Mesenteric fat pad (tissue), 1 donor: ENCODE results near the gene RSBN1L. TPM values are rescaled to one million over a fixed set of nuclear protein-coding genes. Genes with fewer than 3 reads are reported as not detected.
"Not testable (repeated sequence)": the region's sequence is repeated elsewhere in the genome, so short reads cannot be mapped to it uniquely, and the experiment has no call there.

Experiments
- DNase-seq: peaks from one replicate; pipeline ENCODE4 v3.0.0-alpha.2; 2020; ENCODE audit warnings: low spot score
- long read RNA-seq: library from polyadenylated mRNA; unstranded; transcript quantifications from one replicate; pipeline ENCODE4 v2.0.0, GENCODE V29; 2020
- total RNA-seq: library from RNA; stranded (reverse); fragmentation: NEBNext Ultra II Directional; extraction: Animal tissue kit (Norgen Biotek cat#: 25700); gene quantifications from one replicate; pipeline ENCODE4 v1.2.1, GENCODE V29; 2021
- donor health status: DM: yes; HTN: yes; CAD: no.

The RSBN1L gene
- total RNA-seq, result 8.9 TPM
- long read RNA-seq, partial matches to known transcripts, result 9 of 12 reads
- long read RNA-seq, other reads (novel, unspliced or antisense), result 3 of 12 reads

DNA sequence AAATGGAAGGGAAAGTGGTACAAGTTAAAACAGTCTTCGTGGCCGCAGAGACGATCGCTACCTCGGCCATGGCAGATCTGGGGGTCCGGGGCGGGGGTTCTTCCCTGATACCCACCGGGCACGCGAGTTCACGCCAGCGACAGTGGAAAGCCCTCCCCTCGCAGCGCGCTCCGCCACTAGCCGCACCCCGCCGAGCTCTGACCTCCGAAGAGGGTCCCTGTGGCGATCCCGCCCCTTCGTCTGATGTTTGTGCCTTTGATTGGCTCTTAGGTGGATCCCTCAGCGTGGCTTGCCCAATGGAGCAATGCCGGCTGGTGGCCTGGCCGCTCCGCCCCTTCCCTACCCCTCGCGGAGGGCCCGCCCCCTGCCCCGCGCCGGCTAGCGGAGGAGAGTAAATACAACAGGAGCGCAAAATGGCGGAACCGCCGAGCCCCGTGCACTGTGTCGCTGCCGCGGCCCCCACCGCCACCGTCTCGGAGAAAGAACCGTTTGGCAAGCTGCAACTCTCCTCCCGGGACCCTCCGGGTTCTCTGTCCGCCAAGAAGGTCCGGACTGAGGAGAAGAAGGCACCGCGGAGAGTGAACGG, at the start of gene RSBN1L:
Gene RSBN1L (plus strand): TSS at position 403 of the 586 bp plus-strand sequence. CDS start 11 bp downstream, at position 414.
- peak; percentile 99 for DNase-seq

DNA sequence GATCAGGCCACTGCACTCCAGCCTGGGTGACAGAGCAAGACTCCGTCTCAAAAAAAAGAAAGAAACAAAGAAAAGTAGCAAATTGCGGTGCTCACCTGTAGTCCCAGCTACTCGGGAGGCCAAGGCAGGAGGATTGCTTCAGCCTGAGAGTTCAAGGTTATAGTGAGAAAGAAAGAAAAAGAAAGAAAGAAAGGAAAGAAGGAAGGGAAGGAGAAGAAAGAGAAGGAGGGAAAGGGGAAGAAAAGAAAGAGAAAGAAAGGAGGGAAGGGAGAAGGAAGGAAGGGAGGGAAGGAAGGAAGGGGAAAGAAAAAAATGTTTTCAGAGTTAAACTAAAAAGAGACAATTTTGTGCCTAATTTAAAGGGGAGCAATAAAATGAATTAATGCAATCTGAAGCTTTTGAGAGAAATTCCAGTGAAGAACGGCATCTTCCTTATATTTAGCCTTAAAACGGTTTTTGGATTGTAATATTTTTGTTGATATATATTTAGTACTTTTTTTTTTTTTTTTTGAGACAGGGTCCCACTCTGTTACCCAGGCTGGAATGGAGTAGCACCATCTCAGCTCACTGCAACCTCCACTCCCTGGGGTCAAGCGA, 47.4 kb upstream of the RSBN1L start:
- DNase-seq, result no peak

DNA sequence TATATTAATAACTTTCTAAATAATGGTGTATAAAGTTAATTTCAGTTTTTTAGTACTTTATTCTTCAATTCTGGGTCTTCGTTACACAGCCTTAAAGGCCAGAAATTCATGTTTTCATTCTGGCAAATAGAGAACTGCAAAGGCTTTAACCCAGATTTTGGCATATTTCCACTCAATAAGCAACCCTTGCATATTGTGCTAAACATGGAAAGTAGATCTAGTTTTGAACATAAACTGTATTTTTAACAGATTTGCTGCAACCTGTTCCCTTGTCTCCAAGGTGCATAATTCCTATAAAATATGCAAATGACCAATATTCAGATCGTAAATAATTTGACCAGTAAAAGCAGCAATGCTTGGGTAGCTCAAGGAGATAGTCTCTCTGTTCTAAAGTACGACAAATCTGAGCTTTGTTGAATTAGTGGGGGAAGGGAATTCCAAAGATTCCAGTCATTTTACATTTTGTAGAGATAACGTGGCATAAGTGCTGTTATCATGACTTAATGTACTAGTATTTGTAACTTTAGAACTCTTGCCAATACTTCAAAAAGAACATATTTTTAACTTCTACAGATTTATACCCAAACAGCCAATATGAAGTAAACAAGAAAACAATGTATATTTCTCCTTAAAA, 46.4 kb upstream of the RSBN1L start:
- DNase-seq, result no peak

DNA sequence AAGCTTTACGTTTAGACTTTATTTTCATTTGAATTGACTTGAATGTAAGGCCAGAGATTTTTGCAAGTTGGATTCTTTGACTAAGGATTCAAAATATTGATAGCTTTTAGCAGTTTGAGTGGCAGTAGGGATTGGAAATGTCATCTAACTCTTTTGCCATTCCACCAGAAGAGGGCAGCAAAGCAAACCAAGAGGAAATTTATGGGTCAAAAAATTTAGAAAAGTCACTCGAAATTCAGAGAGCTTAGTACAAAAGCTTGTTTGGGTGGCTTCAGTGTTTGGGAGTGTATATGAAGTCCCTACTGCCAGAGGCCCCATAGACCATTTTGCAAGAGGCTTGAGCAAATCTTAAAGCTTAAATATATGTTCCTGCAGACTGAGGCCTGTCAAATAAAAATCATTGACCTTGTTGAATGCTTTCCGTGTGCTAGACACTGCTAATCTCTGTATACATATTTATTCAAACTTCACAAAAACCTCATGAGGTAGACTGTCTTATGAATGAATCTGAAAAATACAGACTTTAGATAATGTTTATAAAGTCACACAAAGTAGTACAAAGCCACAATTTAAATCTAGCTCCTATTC, 44.6 kb upstream of the RSBN1L start:
- no peak for DNase-seq

DNA sequence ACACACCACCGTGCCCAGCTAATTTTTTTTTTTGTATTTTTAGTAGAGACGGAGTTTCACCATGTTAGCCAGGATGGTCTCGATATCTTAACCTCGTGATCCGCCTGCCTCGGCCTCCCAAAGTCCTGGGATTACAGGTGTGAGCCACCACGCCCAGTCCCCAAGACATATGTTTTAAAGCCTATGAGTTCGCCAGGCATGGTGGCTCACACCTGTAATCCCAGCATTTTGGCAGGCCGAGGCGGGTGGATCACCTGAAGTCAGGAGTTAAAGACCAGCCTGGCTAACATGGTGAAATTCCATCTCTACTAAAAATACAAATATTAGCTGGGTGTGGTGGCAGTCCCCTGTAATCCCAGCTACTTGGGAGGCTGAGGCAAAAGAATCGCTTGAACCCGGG, 43.4 kb upstream of the RSBN1L start:
- DNase-seq, result not testable (repeated sequence)

DNA sequence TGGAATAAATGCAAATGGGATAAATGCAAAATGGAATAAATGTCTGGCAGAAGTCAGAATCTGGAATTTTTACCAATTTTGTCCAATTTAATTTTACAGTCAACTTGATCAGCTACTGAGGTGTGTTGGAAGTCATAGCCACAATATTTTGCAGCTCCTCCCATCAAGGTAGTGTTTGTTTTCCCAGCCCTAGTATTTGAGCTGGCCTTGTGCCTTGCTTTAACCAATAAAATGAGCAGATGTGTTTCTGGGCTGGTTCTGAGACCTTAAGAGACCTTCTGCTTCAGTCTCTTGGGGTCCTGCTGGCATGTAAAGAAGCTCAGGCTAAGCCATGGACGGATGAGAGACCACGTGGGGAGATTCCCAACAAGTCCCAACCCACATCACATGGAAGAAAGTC, 42.7 kb upstream of the RSBN1L start:
- DNase-seq, result no peak

DNA sequence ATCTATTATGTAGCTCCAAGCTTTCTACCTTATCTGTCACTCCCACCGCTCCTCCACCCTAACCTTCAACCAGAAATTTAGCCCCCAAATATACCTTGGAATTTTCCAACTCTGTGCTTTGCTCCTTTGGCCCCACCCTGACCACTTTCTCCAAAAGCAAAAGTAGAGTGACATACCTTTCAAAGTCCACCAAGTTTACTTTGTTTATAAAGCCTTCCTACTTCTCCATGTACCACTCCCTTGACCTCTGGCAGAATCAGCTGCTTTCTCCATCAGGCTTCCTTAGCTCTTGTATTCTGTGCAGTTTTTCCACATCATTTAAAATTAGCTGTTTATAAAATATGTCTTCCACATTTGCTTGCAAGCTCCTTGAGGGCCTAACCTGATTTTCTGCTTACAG, 40.9 kb upstream of the RSBN1L start:
- no peak for DNase-seq

DNA sequence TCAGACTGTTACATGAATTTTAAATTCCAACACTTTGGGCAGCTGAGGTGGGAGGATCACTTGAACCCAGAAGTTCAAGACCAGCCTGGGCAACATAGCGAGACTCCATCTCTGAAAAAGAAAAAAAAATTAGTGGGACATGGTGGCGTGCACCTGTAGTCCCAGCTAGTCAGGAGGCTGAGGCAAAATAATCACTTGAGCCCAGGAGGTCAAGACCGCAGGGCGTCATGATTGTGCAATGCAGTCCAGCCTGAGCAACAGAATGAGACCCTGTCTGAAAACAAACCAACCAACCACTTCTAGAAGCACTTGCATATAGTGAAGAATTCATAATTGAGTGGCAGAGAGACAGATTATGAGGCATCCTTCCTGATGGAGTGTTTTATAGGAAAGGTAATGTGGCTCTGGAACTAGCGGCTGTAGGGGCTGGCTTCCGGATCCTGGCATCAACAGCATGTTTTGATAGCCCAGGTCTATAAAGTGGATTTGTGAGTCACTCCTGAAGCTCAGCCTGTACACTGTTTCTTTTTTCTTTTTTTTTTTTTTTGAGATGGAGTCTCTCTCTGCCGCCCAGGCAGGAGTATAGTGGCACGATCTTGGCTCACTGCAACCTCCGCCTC, 40.3 kb upstream of the RSBN1L start:
- DNase-seq, result no peak

DNA sequence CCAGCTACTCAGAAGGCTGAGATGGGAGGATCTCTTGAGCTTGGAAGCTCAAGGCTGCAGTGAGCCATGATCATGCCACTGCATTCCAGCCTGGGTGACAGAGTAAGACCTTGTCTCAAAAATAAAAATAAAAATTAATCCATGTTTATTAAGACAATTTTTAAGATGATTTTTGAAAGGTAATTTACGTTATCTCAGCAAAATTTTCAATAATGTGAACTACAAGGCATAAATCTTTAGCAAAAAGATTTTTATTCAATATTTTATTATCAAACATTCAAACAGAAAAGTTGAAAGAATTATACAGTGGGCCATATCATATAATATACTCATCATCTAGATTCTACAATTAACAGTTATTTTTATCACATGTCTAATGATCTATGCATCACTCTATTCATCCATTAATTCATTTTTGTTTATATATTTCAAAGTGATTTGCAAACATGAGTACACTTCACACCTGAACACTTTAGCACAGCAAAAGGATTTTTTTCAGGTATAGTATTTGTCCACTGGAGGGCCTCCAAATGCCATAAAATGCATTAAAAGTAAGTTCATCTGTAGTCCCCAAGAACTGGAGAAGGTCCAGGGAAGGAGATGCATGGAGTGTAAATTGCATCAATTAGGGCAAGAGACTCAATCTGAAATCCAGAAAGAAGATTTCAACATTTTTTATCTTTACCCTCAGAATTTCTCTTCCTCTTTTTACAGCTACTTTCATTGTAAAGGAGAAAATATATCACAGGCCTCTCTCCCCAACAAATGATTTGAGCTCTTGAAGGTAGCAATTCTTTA, 38.6 kb upstream of the RSBN1L start:
- DNase-seq, result no peak

DNA sequence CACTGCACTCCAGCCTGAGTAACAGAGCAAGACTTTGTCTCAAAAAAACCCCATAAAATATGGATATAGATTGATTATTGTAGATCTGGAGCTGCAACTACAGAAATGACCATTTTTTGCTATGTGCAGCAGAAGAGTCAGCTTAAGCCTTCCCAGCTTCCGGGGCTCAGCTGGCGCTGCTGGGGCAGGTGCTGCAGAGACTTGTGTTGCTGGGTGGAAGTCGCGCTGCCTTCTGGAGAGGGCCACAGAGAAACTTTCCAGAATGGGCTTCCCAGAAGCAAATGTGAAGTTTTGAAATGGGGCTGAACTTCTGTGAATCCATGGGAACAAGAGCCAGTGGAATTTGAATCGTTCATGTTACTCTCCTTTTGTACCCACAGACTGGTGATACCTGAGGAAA, 37.3 kb upstream of the RSBN1L start:
- peak; percentile 78 for DNase-seq

DNA sequence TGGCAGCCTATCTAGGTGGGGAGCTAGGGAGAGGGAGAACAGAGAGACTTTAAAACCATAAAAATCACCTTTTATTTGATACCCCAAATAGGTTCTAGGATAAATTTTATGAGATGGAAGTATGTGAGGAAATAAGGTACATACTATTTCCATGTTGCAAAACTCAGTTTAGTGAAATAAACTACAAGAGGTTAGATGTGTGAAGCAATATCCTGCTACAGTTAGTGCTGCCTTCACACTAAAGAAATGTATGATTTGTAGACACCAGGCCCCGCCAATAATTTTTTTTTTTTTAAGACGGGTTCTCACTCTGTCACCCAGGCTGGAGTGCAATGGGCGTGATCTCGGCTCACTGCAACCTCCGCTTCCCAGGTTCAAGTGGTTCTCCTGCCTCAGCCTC, 34.4 kb upstream of the RSBN1L start:
- DNase-seq, result no peak

DNA sequence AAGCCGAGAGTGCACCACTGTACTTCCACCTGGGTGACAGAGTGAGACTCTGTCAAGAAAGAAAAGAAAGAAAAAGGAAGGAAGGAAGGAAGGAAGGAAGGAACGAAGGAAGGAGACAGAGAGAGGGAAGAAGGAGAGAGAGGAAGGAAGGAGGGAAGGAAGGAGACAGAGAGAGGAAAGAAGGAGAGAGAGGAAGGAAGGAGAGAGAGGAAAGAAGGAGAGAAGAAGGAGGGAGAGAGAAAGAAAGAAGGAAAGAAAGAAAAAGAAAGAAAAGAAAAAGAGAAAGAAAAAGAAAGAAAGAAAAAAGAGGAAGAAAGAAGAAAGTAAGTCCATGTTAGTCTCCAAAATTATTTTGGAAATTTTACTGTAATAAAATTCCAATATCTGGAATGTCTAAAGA, 33.4 kb upstream of the RSBN1L start:
- DNase-seq, result no peak

DNA sequence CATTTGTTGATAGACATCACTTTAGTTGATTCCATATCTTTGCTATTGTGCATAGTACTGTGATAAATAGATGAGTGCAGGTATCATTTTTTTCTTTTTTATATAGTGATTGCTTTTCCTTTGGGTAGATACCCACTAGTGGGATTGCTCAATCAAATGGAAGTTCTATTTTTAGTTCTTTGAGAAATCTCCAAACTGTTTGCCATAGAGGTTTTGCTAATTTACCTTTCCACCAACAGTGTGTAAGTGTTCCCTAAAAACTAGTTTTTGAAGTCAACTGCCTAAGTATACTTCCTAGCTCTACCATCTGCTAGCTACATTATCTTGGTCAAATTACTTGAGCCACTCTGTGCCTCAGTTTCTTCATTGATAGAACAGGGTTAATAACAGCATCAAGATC, 31.5 kb upstream of the RSBN1L start:
- no peak for DNase-seq

DNA sequence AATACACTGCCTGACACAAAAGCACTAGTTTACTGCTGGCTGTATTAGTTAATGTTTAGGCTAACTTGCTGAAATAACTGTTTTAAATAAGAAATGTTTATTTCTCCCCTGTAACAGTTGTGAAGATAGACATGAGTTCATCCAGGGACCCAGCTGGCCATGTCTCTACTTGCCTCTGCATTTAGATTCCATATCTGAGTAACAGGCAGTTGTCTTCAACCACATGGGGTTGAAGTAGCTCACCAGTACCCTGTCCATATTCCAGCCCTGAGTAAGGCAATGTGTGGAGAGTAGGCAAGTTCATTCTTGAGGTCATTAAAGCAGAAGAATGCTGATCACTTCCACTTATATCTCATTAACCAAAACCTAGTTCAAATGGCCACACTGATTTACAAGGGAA, 31.1 kb upstream of the RSBN1L start:
- no peak for DNase-seq

DNA sequence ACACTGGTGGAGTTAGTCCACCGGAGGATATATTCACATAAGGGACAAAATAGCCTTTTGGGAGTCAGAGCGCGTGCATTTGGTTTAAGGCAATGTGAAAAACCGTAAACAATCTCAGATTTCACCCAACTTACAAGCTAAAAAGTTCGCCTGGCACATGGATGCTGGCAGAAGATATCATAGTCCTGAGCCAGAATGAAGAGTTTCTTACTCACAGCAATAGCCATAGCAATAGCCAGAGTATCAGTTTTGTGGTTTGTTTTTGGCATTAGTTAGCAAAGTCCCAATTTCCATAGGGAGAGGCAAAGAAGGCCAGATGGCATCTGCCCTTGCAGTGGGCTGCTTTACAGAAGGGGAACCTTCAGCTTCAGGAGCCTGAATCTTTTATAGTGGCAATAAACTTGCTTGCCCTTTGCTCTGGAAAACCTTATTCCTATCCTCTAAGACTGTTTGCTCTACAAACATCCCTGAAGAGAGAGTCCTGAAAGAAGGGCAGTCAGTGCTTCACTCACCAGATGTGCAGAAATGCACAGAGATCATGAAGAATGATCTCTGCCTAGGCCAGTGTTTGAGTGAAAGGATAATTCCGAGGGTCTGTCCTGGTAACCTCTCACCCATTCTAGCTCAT, 28.7 kb upstream of the RSBN1L start:
- DNase-seq, result no peak

DNA sequence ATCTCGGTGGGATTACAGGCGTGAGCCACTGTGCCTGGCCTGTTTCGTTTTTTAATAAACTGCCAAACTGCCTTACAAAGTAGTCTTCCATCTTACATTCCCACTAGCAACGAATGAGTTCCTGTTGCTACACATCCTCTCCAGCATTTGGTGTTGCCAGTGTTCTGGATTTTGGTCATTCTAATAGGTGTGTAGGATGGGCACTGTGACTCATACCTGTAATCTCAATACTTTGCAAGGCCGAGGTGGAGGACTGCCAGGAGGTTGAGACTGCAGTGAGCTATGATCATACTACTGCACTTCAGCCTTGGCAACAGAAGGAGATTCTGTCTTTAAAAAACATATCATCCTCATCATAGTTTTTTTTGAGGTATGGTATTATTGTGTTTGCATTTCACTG, 21.4 kb upstream of the RSBN1L start:
- DNase-seq, result no peak

DNA sequence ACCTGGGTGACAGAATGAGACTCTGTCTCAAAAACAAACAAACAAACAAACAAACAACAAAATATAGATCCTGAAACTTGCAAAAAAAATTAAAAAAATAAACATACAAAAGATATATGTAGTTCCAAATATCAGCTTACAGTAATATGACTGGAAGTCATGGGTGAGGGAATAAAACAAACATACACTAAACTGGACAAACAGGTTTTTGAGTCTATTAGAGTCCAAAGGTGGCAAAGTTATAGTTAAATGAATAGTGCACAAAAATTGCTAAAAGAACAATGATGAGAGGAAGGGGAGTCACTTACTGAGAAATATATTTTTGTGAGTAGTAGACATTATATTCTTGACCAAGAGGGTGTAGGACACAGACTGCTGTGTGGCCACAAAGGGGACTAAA, 16.7 kb upstream of the RSBN1L start:
- no peak for DNase-seq

DNA sequence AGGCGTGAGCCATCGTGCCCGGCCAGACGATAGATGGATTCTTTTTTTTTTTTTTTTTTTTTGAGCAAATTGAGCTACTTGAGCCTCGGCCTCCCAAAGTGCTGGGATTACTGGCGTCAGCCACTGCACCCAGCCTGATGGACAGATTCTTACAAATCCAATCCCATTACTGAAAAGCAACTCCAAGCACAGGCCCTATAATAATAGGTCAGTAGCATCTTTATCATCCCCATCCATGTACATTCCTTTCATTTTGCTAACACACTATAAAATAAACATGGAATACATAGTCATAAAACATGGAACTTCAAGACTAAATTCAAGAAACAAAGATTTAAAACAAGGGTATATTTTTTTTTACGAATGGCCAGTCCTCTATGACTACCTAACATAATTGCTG, 16.0 kb upstream of the RSBN1L start:
- no peak for DNase-seq

DNA sequence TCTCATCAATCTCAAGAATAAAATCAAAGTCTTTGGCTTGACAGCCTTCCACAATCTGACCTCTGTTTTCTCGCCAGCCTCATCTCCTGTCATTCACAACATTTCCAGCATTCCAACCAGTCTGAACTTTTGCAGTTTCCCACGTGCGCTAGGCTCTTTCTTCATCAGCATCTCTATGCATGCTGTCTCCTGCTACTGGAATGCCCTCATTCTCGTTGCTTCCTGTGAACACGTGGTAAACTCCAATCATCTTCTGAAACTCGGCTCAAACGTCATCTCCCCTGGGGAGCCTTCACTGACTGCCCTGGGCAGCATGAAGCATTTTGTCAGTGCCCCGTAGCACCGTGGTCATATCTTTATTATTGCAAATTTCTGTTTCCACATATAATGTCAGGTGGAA, 12.2 kb upstream of the RSBN1L start:
- no peak for DNase-seq

DNA sequence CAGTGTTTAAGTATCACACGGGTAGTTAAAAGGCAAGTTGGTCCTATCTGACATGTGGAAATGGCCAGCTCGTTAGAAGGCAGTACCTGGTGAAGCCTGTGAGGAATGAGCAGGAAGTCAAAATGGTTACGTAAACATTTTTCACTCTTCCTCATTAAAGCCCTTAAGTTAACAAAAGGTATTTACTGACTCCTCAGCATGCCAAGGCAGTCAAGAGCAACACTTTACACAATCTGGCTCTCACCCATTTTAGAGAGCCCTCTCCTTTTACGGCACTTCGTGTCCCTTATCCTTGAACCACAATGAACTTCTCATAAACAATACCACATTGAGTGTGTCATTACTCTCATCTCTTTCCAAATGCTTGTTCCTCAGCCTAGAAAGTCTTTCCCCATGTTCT, 11.0 kb upstream of the RSBN1L start:
- DNase-seq, result no peak
